Mucosa of descending colon (tissue), 3 donors: Measurements from ENCODE around the gene PHB1. TPM values are rescaled to one million over a fixed set of nuclear protein-coding genes. Genes with fewer than 3 reads are reported as not detected.
"Not testable (repeated sequence)": the region's sequence is repeated elsewhere in the genome, so short reads cannot be mapped to it uniquely, and the experiment has no call there.

ENCODE experiments used
- ATAC-seq: fragments of 200-7000 bp; cut with Tn5 transposase; one replicate; pipeline ENCODE4 v1.9.1; 2020; ENCODE audit warnings: mild to moderate bottlenecking, moderate library complexity
- DNase-seq, 3 donors: peaks; one replicate each; pipeline ENCODE4 v3.0.0-alpha.2; 2020
- H3K36me3 ChIP-seq: fragments of 200-600 bp; one replicate; pipeline ENCODE4 v1.8.0; 2021; ENCODE audit warnings: low read depth, mild to moderate bottlenecking
- H3K4me1 ChIP-seq: fragments of 200-600 bp; one replicate; pipeline ENCODE4 v1.8.0; 2021; ENCODE audit warnings: low read depth, mild to moderate bottlenecking
- H3K4me3 ChIP-seq: fragments of 200-600 bp; one replicate; pipeline ENCODE4 v1.8.0; 2021; ENCODE audit warnings: mild to moderate bottlenecking
- H3K9me3 ChIP-seq: fragments of 200-600 bp; one replicate; pipeline ENCODE4 v1.8.0; 2021; ENCODE audit warnings: mild to moderate bottlenecking
- CTCF ChIP-seq: fragments of 200-600 bp; IDR thresholded peaks from one replicate; pipeline ENCODE4 v1.8.0; 2022; ENCODE audit warnings: antibody characterized with exemption, mild to moderate bottlenecking
- intact Hi-C, 2 donors: fragments of 100-400 bp; cut with DNase I in 1 of 2; cut with micrococcal nuclease in 1 of 2; formaldehyde crosslinking; loops; one replicate each; pipeline versions ENCODE4 v1.11.0 to v1.11.1; 2022; cut with DNase I, micrococcal nuclease
- total RNA-seq, 3 donors: library from RNA; stranded (reverse); fragmentation: NEBNext Ultra II Directional in 2 of 3; extraction: Animal tissue kit (Norgen Biotek cat#: 25700) in 2 of 3; gene quantifications; one replicate each; pipeline versions ENCODE4 v1.2.1 to v1.2.4, GENCODE V29; 2021 to 2023
- donor health status: DM: no; HTN: no; CAD: no; lungs with moderate emphysema.
- donor health status: DM: no; HTN: no; CAD: no.
- donor health status: DM: no; HTN: yes; CAD: no.

Gene PHB1
- total RNA-seq, 3 donors from 2014 or later, result 173 to 227 (median 216) TPM

GRCh38 chr17:49434821-49435670 lies 20.4 kb upstream of the PHB1 start:
- intact Hi-C loops, result loop anchor here (5.0 to 10.0 kb wide), 2 partner anchors 120 to 122 kb away; no protein-coding TSS in a partner anchor
- ATAC-seq (peak; percentile 58), DNase-seq (peak in 1 of 3 donors; percentile 66)
- Histone ChIP-seq H3K9me3 (no peaks in the 10 kb centered on the region), H3K4me3 (no peak overlapping the region), H3K36me3 (no peaks in the 10 kb centered on the region), H3K4me1 (no peaks in the 10 kb centered on the region)
- TF ChIP-seq CTCF, result peak; percentile 41

- intact Hi-C loops, result loop anchor here in 1 of 2 donors (10.0 kb wide), 1 partner anchor 122 kb away; no protein-coding TSS in a partner anchor
Observed at GRCh38 chr17:49433000-49433694, 18.5 kb upstream of the PHB1 start.

GRCh38 chr17:49431743-49432142 lies 17.1 kb upstream of the PHB1 start:
- no peak overlapping the region for H3K4me3 ChIP-seq
- ATAC-seq (no peak), DNase-seq (no peak)
- no peaks in the 10 kb centered on the region for H3K9me3 ChIP-seq
- TF ChIP-seq CTCF, result no peak
- H3K4me1 ChIP-seq, result no peaks in the 10 kb centered on the region
- intact Hi-C loops, result loop anchor here in 1 of 2 donors (10.0 kb wide), 1 partner anchor 123 kb away; no protein-coding TSS in a partner anchor
- H3K36me3 ChIP-seq, result no peaks in the 10 kb centered on the region

More at GRCh38 chr17:49433000-49433694, 18.5 kb upstream of the PHB1 start:
- Histone ChIP-seq H3K9me3 (no peaks in the 10 kb centered on the region), H3K36me3 (no peaks in the 10 kb centered on the region), H3K4me3 (no peak overlapping the region), H3K4me1 (no peaks in the 10 kb centered on the region)
- no peak for ATAC-seq
- TF ChIP-seq CTCF, result no peak
- no peak for DNase-seq

GRCh38 chr17:49425004-49425286 lies 10.3 kb upstream of the PHB1 start:
- Histone ChIP-seq H3K4me3 (no peak overlapping the region), H3K4me1 (no peaks in the 10 kb centered on the region), H3K36me3 (no peaks in the 10 kb centered on the region), H3K9me3 (peaks cover 12% of the 10 kb centered on the region)
- ATAC-seq, result no peak
- no peak for TF ChIP-seq CTCF
- intact Hi-C loops, result no loop called here
- DNase-seq, result no peak

- H3K9me3 ChIP-seq, result peaks cover 12% of the 10 kb centered on the region
- H3K4me3 ChIP-seq, intact Hi-C loops, DNase-seq, ATAC-seq, H3K4me1 ChIP-seq, H3K36me3 ChIP-seq: not testable (repeated sequence)
Observed at GRCh38 chr17:49424276-49425003, 9.8 kb upstream of the PHB1 start.
